H1 (cell line): ENCODE data around the gene GRXCR1. TPM values are rescaled to one million over a fixed set of nuclear protein-coding genes. Genes with fewer than 3 reads are reported as not detected.

Source experiments
- CTCF ChIA-PET: fragments of 300-600 bp; sonication (Branson Sonifier 250); formaldehyde crosslinking; loops from one replicate; lab custom pipeline; 2021; ENCODE audit not compliant: partially characterized antibody; lab: Charles Lee
- POLR2A ChIA-PET: fragments of 300-600 bp; sonication (Branson Sonifier 250); formaldehyde crosslinking; loops from one replicate; lab custom pipeline; 2021; ENCODE audit warnings: inconsistent platforms; ENCODE audit not compliant: partially characterized antibody; lab: Charles Lee
- DNase-seq, 2 experiments: peaks; one replicate each; pipeline versions ENCODE4 v3.0.0 to v3.0.0-alpha.2; 2010 to 2022; ENCODE audit warnings: low spot score in 2 of 2, low read depth in 1 of 2, mixed read lengths in 1 of 2
- FAIRE-seq: peaks from 2 replicates; lab custom pipeline; 2011; peaks lifted over from hg19 to GRCh38; lab: Jason Lieb, UNC
- H2AFZ ChIP-seq: 2 replicates; pipeline ENCODE4 v1.8.1; 2012; ENCODE audit warnings: low read length, inconsistent platforms
- H2AK5ac ChIP-seq: 2 replicates; pipeline ENCODE4 v1.6.1; 2013; ENCODE audit warnings: low read depth, low read length
- H2BK120ac ChIP-seq: replicated peaks from 2 replicates; pipeline ENCODE3; 2013; ENCODE audit warnings: low read depth, low read length, inconsistent platforms
- H2BK12ac ChIP-seq: 2 replicates; pipeline ENCODE4 v1.6.1; 2013; ENCODE audit warnings: low read depth, low read length
- H2BK15ac ChIP-seq: 2 replicates; pipeline ENCODE4 v1.6.1; 2013; ENCODE audit warnings: low read length
- H2BK20ac ChIP-seq: 2 replicates; pipeline ENCODE4 v1.6.1; 2013; ENCODE audit warnings: low read length
- H2BK5ac ChIP-seq: 2 replicates; pipeline ENCODE4 v1.6.1; 2013; ENCODE audit warnings: low read depth, low read length
- H3K14ac ChIP-seq: 2 replicates; pipeline ENCODE4 v1.6.1; 2013; ENCODE audit warnings: inconsistent platforms; ENCODE audit not compliant: insufficient read length
- H3K18ac ChIP-seq: 2 replicates; pipeline ENCODE4 v1.6.1; 2013; ENCODE audit warnings: low read length; ENCODE audit errors: extremely low read depth
- H3K23ac ChIP-seq: 2 replicates; pipeline ENCODE4 v1.6.1; 2013; ENCODE audit warnings: inconsistent platforms; ENCODE audit not compliant: insufficient read length
- H3K23me2 ChIP-seq: 2 replicates; pipeline ENCODE4 v1.6.1; 2013; ENCODE audit warnings: low read depth, low read length
- H3K27ac ChIP-seq: 2 replicates; pipeline ENCODE4 v1.6.1; 2011; ENCODE audit warnings: low read depth, low read length, inconsistent platforms
- H3K27me3 ChIP-seq, 4 experiments: replicated peaks in 1 of 4; 1 replicate in 1 of 4; 2 replicates in 3 of 4; pipeline versions ENCODE4 v1.6.1 to v1.8.1; 2011 to 2013; ENCODE audit warnings: low read length in 3 of 4, mild to moderate bottlenecking in 3 of 4, inconsistent platforms in 2 of 4, mixed read lengths in 2 of 4, moderate library complexity in 1 of 4; ENCODE audit not compliant: control insufficient read depth in 3 of 4, insufficient read depth in 3 of 4; ENCODE audit errors: extremely low read depth in 1 of 4
- H3K36me3 ChIP-seq, 4 experiments: 2 replicates each; pipeline versions ENCODE4 v1.6.1 to v1.8.1; 2011 to 2013; ENCODE audit warnings: mild to moderate bottlenecking in 4 of 4, low read length in 3 of 4, moderate library complexity in 2 of 4, control low read depth in 1 of 4, inconsistent platforms in 1 of 4; ENCODE audit not compliant: insufficient read depth in 4 of 4, control insufficient read depth in 2 of 4
- H3K4ac ChIP-seq: replicated peaks from 2 replicates; pipeline ENCODE3; 2013; ENCODE audit warnings: low read length, low read depth, mixed read lengths, inconsistent platforms; ENCODE audit not compliant: insufficient read length
- H3K4me1 ChIP-seq, 4 experiments: replicated peaks in 1 of 4; 1 replicate in 1 of 4; 2 replicates in 3 of 4; pipeline versions ENCODE4 v1.6.1 to v1.8.1; 2011 to 2013; ENCODE audit warnings: low read length in 3 of 4, inconsistent platforms in 2 of 4, mixed read lengths in 1 of 4; ENCODE audit not compliant: insufficient read depth in 4 of 4, control insufficient read depth in 3 of 4
- H3K4me2 ChIP-seq, 2 experiments: 2 replicates each; pipeline versions ENCODE4 v1.6.1 to v1.8.1; 2011 to 2013; ENCODE audit warnings: low read depth in 2 of 2, low read length in 2 of 2, control low read depth in 1 of 2, inconsistent platforms in 1 of 2, mild to moderate bottlenecking in 1 of 2; ENCODE audit not compliant: insufficient read depth in 1 of 2
- H3K4me3 ChIP-seq, 4 experiments: fragments of 200-600, 300-600 bp in 1 of 4; sonication (generic), shearing (Covaris generic), sonication (Bioruptor Twin) in 1 of 4; 2 replicates each; pipeline versions ENCODE4 v1.5.1 to v1.8.1; 2011 to 2016; ENCODE audit warnings: low read length in 4 of 4, low read depth in 3 of 4, control low read depth in 2 of 4, inconsistent platforms in 2 of 4, mild to moderate bottlenecking in 2 of 4, mixed read lengths in 1 of 4, moderate library complexity in 1 of 4; ENCODE audit not compliant: insufficient read depth in 2 of 4; ENCODE audit errors: extremely low read depth in 1 of 4
- H3K56ac ChIP-seq: replicated peaks from 2 replicates; pipeline ENCODE3; 2013; ENCODE audit warnings: low read depth, mild to moderate bottlenecking, mixed read lengths, low read length, inconsistent platforms; ENCODE audit not compliant: insufficient read length
- H3K79me1 ChIP-seq: 2 replicates; pipeline ENCODE4 v1.6.1; 2013; ENCODE audit warnings: low read depth, low read length, control low read depth
- H3K79me2 ChIP-seq, 2 experiments: 2 replicates each; pipeline versions ENCODE4 v1.6.1 to v1.8.1; 2012 to 2013; ENCODE audit warnings: low read length in 2 of 2, mild to moderate bottlenecking in 2 of 2, inconsistent platforms in 1 of 2; ENCODE audit not compliant: insufficient read depth in 2 of 2, control insufficient read depth in 1 of 2
- H3K9ac ChIP-seq, 4 experiments: replicated peaks in 1 of 4; 1 replicate in 1 of 4; 2 replicates in 3 of 4; pipeline versions ENCODE4 v1.6.1 to v1.8.1; 2011 to 2013; ENCODE audit warnings: low read depth in 3 of 4, low read length in 3 of 4, control low read depth in 2 of 4, mild to moderate bottlenecking in 2 of 4, moderate library complexity in 2 of 4, inconsistent platforms in 1 of 4; ENCODE audit errors: extremely low read depth in 1 of 4
- H3K9me3 ChIP-seq, 2 experiments: 2 replicates each; pipeline versions ENCODE4 v1.6.1 to v1.8.1; 2012 to 2013; ENCODE audit warnings: mild to moderate bottlenecking in 2 of 2, moderate library complexity in 2 of 2, control low read depth in 1 of 2, inconsistent platforms in 1 of 2, low read depth in 1 of 2, low read length in 1 of 2, mixed read lengths in 1 of 2; ENCODE audit not compliant: insufficient read depth in 2 of 2
- H4K20me1 ChIP-seq, 2 experiments: replicated peaks in 1 of 2; 2 replicates each; pipeline versions ENCODE3 to v1.8.1; 2011 to 2013; ENCODE audit warnings: inconsistent platforms in 2 of 2, low read length in 2 of 2, mild to moderate bottlenecking in 1 of 2; ENCODE audit not compliant: insufficient read depth in 2 of 2, control insufficient read depth in 1 of 2
- H4K5ac ChIP-seq: 2 replicates; pipeline ENCODE4 v1.6.1; 2013; ENCODE audit warnings: low read length, low read depth, mixed read lengths, inconsistent platforms; ENCODE audit not compliant: insufficient read length
- H4K8ac ChIP-seq: 2 replicates; pipeline ENCODE4 v1.8.0; 2013; ENCODE audit warnings: mild to moderate bottlenecking, moderate library complexity, low read length, inconsistent platforms; ENCODE audit not compliant: insufficient read depth; ENCODE audit errors: extremely low read depth
- H4K91ac ChIP-seq: replicated peaks from 2 replicates; pipeline ENCODE3; 2013; ENCODE audit warnings: low read length, mixed read lengths, inconsistent platforms; ENCODE audit not compliant: insufficient read length
- BACH1 ChIP-seq: IDR thresholded peaks from 2 replicates; pipeline ENCODE4 v1.6.1; 2012; ENCODE audit warnings: low read length, improper control_type of control experiment
- BRCA1 ChIP-seq: IDR thresholded peaks from 2 replicates; pipeline ENCODE4 v1.6.1; 2012; ENCODE audit warnings: low read depth, low read length, improper control_type of control experiment
- CBX8 ChIP-seq: fragments of 300-800, 300-1000 bp; sonication (generic); IDR thresholded peaks from 2 replicates; pipeline ENCODE4 v1.7.1; 2016; ENCODE audit warnings: low read depth, low read length, borderline replicate concordance
- CHD2 ChIP-seq: IDR thresholded peaks from 2 replicates; pipeline ENCODE4 v1.6.1; 2012; ENCODE audit warnings: low read length, improper control_type of control experiment
- CREB1 ChIP-seq: IDR thresholded peaks from 2 replicates; pipeline ENCODE4 v1.6.1; 2012; ENCODE audit warnings: inconsistent platforms
- CTBP2 ChIP-seq: IDR thresholded peaks from 2 replicates; pipeline ENCODE4 v1.7.0; 2011; ENCODE audit warnings: borderline replicate concordance, mild to moderate bottlenecking, moderate library complexity, mixed read lengths, low read length; ENCODE audit not compliant: insufficient read depth, insufficient read length
- EP300 ChIP-seq, 2 experiments: IDR thresholded peaks; 1 replicate in 1 of 2; 2 replicates in 1 of 2; pipeline ENCODE4 v1.6.1; 2011 to 2012; ENCODE audit warnings: low read depth in 2 of 2, low read length in 2 of 2, mild to moderate bottlenecking in 2 of 2, borderline replicate concordance in 1 of 2, inconsistent platforms in 1 of 2, moderate library complexity in 1 of 2
- HDAC6 ChIP-seq: IDR thresholded peaks from one replicate; pipeline ENCODE4 v1.7.1; 2012; ENCODE audit warnings: low read depth, mild to moderate bottlenecking, inconsistent platforms, low read length, moderate library complexity
- JUN ChIP-seq: IDR thresholded peaks from 2 replicates; pipeline ENCODE4 v1.6.1; 2011; ENCODE audit warnings: low read depth, mild to moderate bottlenecking, improper control_type of control experiment, low read length
- MAFK ChIP-seq: IDR thresholded peaks from 2 replicates; pipeline ENCODE4 v1.6.1; 2012; ENCODE audit warnings: low read depth, mild to moderate bottlenecking, improper control_type of control experiment, low read length
- RFX5 ChIP-seq: IDR thresholded peaks from 2 replicates; pipeline ENCODE4 v1.6.1; 2011; ENCODE audit warnings: low read depth, low read length, improper control_type of control experiment, borderline replicate concordance
- SIN3A ChIP-seq, 2 experiments: IDR thresholded peaks in 1 of 2; conservative IDR thresholded peaks in 1 of 2; 2 replicates each; pipeline ENCODE4 v1.6.1; 2011 to 2012; ENCODE audit warnings: low read length in 2 of 2, improper control_type of control experiment in 1 of 2, low read depth in 1 of 2, mild to moderate bottlenecking in 1 of 2
- SP4 ChIP-seq: IDR thresholded peaks from 2 replicates; pipeline ENCODE4 v1.6.1; 2012; ENCODE audit warnings: low read length, inconsistent platforms
- SRF ChIP-seq: IDR thresholded peaks from 2 replicates; pipeline ENCODE4 v1.6.1; 2011; ENCODE audit warnings: mild to moderate bottlenecking, low read depth, low read length, moderate library complexity
- TEAD4 ChIP-seq: IDR thresholded peaks from 2 replicates; pipeline ENCODE4 v1.6.1; 2012; ENCODE audit warnings: low read depth, low read length, inconsistent platforms, mixed read lengths
- WGBS, 2 experiments: shearing (Covaris generic) in 1 of 2; methylation state at CpG; one replicate each; pipeline versions ENCODE4 v1.1.6 to v1.1.7; 2013 to 2015; ENCODE audit warnings: low lambda C conversion rate in 2 of 2, mixed read lengths in 2 of 2, inconsistent platforms in 1 of 2, low coverage in 1 of 2, missing lambda C conversion rate in 1 of 2; ENCODE audit not compliant: insufficient replicate concordance in 2 of 2, insufficient coverage in 1 of 2, insufficient read length in 1 of 2; ENCODE audit errors: extremely low coverage in 1 of 2, missing lambda C conversion rate in 1 of 2; 5-methylcytosine and 5-hydroxymethylcytosine counted together
- polyA plus RNA-seq, 7 experiments: library from polyadenylated mRNA; depleted of rRNA in 3 of 7; stranded (reverse) in 5 of 7; unstranded in 2 of 7; fragments of >200 nt in 5 of 7; fragments of 200-250 nt in 2 of 7; gene quantifications; 1 replicate in 5 of 7; 2 replicates in 1 of 7; 4 replicates in 1 of 7; pipeline versions ENCODE4 v1.2.1 to v1.2.3, GENCODE V29; 2011 to 2013; ENCODE audit warnings: missing spikeins in 2 of 7, mixed read lengths in 2 of 7
- total RNA-seq: library from RNA; stranded (reverse); fragmentation: NEBNext Ultra II Directional; extraction: Animal tissue kit (Norgen Biotek cat#: 25700); gene quantifications from 2 replicates; pipeline ENCODE4 v1.2.1, GENCODE V29; 2021

Gene GRXCR1
- total and polyA plus RNA-seq, 2 of the 8 experiments (the other 6 are each of a cell fraction or from before 2014, with no cell fraction given): not detected

DNA sequence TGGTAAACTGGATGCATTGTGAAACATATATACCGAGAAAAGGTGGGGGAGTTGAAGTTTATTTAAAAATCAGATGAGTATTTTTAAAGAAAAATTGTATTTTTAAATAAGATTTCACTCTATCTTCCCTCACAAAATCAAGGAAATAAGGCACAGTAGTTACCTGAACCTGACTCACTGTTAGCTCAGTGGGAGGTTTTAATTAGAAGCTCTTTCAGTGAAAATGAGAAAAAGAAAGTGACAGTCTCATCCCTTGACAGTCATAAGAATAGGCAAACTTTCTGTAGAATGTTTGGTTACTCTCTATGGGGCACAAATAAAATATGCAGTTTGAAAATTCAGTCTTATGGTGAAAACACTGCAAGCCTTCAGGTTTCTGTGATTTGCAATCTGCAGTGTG, 49.7 kb downstream of the GRXCR1 start:
- no peak for FAIRE-seq

More for the DNA sequence above, 49.7 kb downstream of the GRXCR1 start:
- no peak overlapping the region for H3K4ac ChIP-seq
- H3K27ac ChIP-seq: no peak overlapping the region
- no peak overlapping the region for H2BK15ac ChIP-seq
- no peaks in the 10 kb centered on the region for H4K20me1 ChIP-seq
- no peaks in the 10 kb centered on the region for H3K27me3 ChIP-seq
- H3K4me1 ChIP-seq: no peaks in the 10 kb centered on the region
- H3K79me1 ChIP-seq: no peaks in the 10 kb centered on the region
- no peak overlapping the region for H3K23ac ChIP-seq
- H3K4me2 ChIP-seq: no peak overlapping the region
- ChIA-PET POLR2A (no interaction called here), CTCF (no interaction called here)
- WGBS, 2 experiments: 85% methylated on average over 1 of the region's 1 CpG; no CpG with 5 or more reads in 1 of the 2 experiments
- H2BK20ac ChIP-seq: no peak overlapping the region
- no peak overlapping the region for H4K91ac ChIP-seq
- no peak for DNase-seq
- H2AFZ ChIP-seq: no peak overlapping the region
- no peak overlapping the region for H2BK5ac ChIP-seq
- no peaks in the 10 kb centered on the region for H3K9me3 ChIP-seq
- no peak overlapping the region for H3K18ac ChIP-seq
- no peak overlapping the region for H3K14ac ChIP-seq
- no peak overlapping the region for H2BK12ac ChIP-seq
- no peaks in the 10 kb centered on the region for H3K23me2 ChIP-seq
- no peaks in the 10 kb centered on the region for H3K36me3 ChIP-seq
- no peaks in the 10 kb centered on the region for H3K79me2 ChIP-seq
- no peak overlapping the region for H4K8ac ChIP-seq
- H3K9ac ChIP-seq: no peak overlapping the region
- H3K4me3 ChIP-seq: no peak overlapping the region
- H2BK120ac ChIP-seq: no peak overlapping the region
- H3K56ac ChIP-seq: no peak overlapping the region
- TF ChIP-seq CTBP2: no peak
- TF ChIP-seq SRF: no peak
- no peak for TF ChIP-seq HDAC6
- TF ChIP-seq RFX5: no peak
- TF ChIP-seq MAFK: no peak
- no peak for TF ChIP-seq BACH1
- no peak for TF ChIP-seq CBX8
- TF ChIP-seq EP300 (IDR thresholded peaks at IDR 0.05; ENCODE audit: borderline replicate concordance in 1 of 2, low read depth in 2 of 2, low read length in 2 of 2): no peak
- TF ChIP-seq SP4: no peak
- no peak for TF ChIP-seq CREB1
- TF ChIP-seq JUN: no peak
- no peak for TF ChIP-seq SIN3A (conservative IDR thresholded peaks at IDR 0.05 in 1 of 2, IDR thresholded peaks at IDR 0.05 in 1 of 2; ENCODE audit: low read depth in 1 of 2, low read length in 2 of 2)
- TF ChIP-seq TEAD4: no peak
- no peak for TF ChIP-seq CHD2
- no peak for TF ChIP-seq BRCA1
- H2AK5ac ChIP-seq: no peak overlapping the region
- H4K5ac ChIP-seq: no peak overlapping the region
